ENCODE data around the gene FAM209A.
"Not testable (repeated sequence)": the region's sequence is repeated elsewhere in the genome, so short reads cannot be mapped to it uniquely, and the experiment has no call there.

Gene FAM209A, protein sequence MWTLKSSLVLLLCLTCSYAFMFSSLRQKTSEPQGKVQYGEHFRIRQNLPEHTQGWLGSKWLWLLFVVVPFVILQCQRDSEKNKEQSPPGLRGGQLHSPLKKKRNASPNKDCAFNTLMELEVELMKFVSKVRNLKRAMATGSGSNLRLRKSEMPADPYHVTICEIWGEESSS

GRCh38 chr20:56524444-56524843 lies at the start of gene FAM209A:
FAM209A (plus strand) TSS chr20:56524744; CDS start chr20:56524809, 65 bp downstream.
- not testable (repeated sequence) for DNase-seq

- DNase-seq: peak; percentile 23
Observed at GRCh38 chr20:56483970-56484369, 40.6 kb upstream of the FAM209A start.

DNA sequence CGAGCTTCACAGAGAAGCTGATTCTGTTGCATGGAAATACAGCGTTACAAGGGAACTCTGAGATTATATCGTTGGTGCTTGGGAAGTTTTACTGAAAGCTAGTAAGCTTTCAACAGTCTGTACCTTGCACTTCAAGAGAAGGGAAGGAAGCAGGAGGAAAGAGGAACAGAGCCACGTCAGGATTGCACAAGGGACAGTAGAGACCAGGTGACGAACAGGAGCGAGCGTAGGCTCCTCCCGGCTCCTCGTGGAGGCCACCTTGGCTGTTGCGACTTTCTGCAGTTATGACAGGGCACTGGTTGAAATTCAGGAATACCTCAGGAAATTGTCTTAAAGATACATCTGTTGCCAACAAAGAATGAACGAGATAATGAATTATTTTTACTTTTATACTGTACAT lies 37.3 kb upstream of the FAM209A start:
- DNase-seq: no peak

GRCh38 chr20:56488566-56488965 lies 36.0 kb upstream of the FAM209A start:
- DNase-seq: no peak

DNA sequence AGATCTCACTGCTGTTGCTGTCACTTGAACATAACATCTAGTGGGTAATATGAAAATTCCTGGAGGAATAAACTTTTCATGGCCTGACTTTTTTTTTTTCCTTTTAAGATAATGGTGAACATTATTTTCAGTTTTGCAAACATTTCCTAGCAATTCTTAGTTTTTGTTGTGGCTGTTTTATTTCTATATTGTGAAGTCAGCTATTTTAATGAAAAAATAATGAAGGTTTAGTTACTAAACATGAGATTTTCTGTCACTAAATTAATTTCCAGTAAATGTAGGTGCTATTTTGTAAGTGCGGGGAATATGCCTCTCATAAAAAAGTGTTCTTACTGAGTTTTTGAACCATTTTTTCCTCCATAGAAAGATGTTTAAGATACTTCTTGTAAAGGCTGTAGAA lies 23.4 kb upstream of the FAM209A start:
- no peak for DNase-seq

DNA sequence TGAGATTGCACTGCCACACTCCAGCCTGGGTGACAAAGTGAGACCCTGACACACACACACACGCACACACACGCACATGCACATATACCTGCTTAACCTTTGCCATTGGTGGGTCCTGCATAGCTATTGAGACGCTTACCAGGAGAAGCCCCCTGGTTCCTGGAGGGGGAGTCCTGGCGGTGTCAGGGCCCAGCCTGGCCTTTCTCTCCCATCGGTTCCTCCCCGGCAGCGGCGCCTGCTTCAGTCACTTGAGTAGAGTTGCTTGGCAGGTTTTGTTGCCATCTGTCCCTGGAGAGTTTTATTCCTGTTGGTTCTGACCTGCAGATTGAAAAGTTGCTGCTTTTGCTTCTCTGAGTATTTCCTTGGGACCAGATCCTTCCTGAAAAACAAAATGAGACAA lies 20.6 kb upstream of the FAM209A start:
- DNase-seq: no peak

DNA sequence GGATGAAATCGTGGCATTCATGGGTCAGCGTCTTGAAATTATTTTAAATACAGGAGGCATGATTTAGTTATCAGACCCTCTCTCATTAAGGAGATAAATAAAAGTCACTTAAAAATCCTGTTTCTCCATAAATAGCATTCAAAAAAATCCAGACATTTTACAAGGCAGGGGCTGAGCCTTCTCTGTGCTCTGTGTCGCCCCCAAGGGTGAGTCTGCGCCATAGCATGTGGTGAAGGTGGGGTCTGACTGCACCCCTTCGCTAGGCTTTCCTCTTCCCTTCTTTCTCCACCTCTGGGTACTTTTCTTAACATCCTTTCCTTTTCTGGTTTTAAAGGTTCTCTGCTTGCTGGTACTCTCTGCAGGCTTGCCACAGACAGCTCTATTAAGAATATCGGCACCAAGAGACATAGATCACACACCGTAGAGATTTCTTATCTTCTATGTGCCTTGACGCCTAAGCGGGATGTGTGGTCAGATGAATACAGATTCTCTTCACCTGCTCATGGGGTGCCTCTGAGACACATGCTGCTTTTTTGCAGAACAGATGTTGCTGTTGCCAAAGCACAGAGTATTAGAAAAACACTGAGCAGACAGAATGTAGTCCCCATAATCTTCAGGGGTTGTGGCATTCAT lies 20.1 kb upstream of the FAM209A start:
- peak; percentile 17 for DNase-seq

DNA sequence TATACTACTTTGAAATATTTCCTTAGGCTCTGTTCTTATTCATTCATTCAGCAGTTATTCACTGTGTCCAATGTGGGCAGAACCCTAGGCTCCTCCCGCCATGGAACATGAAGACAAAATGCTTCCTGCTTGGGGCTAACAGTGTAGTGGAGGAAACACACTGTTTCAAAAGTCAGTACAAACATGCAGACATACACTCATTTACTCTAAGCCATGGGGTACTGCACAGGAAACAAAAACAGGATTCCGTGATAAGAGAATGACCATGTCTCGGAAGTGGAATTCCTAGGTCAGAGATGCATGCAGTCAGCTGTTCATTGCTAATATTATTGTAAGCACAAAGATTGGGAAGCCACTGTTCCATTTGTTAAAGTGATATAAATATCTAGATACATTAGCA lies 18.4 kb upstream of the FAM209A start:
- no peak for DNase-seq

DNA sequence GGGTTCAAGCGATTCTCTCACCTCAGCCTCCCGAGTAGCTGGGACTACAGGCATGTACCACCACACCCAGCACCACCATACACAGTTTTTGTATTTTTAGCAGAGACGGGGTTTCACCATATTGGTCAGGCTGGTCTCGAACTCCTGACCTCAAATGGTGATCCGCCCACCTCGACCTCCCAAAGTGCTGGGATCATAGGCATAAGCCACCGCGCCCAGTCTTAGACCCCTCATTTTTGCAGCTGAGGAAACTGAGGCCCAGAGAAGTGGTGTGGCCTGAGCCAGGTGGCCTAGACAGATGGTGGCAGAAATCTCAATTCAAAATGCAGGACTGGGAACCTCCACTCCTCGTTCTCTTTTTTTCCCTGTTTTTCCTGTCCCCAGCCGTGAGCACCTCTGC lies 12.6 kb upstream of the FAM209A start:
- DNase-seq: no peak

GRCh38 chr20:56513161-56514150 lies 11.1 kb upstream of the FAM209A start:
- DNase-seq: no peak

DNA sequence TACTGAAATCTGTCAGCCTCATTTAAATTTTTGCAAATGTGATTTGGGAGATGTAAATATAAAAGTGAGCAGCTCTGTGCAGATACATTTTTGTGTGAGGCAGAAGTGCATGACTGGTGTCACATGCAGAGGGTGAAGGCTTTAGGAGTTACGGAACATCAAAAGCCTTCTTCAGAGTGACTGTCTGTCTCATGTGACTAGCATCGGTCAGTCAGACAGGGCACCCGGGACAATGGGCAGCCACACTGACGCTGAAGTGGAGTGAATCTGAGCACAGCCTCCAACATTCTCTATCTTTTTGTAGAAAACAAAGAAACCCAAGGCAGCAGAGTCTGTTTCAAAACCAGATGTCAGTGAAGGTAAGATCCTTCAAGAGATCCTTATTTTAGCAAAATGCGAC lies 7.9 kb upstream of the FAM209A start:
- DNase-seq: no peak

- no peak for DNase-seq
Observed at GRCh38 chr20:56517211-56517610, 7.3 kb upstream of the FAM209A start.

DNA sequence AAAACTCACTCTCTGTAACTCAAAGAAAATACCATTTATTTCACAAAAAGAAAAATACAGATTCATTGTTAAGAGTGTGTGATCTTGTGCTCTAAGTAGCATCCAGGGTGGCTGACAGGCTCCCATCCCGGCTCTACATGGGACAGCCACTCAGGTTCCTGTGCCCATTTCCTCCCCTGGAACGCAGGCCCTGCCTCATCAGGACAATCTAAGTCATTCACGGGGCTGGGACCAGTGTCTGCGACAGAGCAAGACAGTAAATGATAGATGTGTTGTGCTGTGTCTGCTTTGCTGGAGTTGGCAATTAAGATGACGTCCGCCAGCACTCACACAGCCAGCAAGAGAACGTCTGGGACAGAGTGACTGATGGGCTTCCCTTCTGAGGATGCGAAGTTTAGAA lies 6.9 kb upstream of the FAM209A start:
- DNase-seq: no peak

GRCh38 chr20:56518126-56518525 lies 6.4 kb upstream of the FAM209A start:
- no peak for DNase-seq

DNA sequence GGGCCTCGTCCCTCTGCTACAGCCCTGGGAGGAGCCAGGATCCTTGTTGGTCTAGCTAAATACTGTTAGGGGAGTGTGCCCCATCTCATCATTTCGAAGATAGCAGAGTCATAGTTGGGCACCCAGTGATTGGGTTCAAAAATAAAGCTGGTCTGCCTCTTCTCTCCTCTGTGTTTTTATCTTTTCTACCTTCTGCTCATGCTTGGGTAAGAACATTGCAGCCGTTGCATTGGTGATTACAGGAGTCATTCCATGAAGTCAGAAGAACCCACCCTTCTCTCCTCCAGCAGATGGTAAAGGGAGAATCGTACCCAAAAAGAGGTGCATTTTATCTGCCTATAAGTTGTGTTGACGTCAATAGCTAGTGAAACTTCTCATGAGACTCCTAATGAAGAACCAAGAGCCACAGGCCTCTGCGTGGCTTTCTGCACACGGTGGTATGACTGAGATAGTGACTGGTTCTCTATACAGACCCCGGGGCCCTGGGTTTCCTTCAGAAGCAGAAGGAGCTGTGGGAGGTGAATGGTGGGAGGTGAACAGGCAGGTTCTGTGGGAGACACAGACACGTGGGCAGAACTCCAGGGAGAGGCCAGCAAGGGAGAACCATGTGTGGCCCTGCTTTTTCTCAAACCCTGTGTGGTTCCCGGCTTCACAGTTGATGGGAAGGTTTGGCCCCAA lies 5.7 kb upstream of the FAM209A start:
- no peak for DNase-seq

DNA sequence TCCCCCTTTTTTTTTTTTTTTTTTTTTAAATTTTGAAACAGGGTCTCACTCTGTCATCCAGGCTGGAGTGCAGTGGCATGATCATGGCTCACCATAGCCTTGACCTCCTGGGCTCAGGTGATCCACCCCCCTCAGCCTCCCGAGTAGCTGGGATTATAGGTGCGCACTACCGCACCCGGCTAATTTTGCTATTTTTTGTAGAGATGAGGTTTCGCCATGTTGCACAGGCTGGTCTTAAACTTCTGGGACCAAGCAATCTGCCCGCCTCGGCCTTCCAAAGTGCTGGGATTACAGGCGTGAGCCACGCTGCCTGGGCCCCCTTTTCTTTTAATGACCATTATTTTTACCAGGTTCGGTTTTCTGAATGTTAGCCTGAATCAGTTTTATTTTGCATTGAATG lies 5.0 kb upstream of the FAM209A start:
- no peak for DNase-seq

DNA sequence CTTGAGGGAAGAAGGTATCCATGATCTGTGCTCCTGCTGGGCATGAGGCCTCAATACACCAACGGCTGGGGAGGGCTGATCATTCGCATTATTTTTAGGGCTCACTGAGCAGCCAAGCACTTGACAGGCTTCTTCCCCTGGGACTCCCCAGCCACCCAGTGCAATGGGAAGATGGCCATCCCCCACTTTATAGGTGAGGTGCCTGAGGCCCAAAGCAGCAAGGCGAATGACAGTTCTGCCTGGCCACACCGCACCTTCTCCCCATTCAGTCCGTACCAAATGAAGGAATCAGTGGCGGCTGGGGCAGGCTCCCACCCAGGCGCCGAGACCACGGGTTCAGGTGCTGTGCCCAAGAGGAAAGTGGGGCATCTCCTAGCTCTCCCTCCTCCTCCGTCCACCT lies 4.4 kb upstream of the FAM209A start:
- DNase-seq: no peak

DNA sequence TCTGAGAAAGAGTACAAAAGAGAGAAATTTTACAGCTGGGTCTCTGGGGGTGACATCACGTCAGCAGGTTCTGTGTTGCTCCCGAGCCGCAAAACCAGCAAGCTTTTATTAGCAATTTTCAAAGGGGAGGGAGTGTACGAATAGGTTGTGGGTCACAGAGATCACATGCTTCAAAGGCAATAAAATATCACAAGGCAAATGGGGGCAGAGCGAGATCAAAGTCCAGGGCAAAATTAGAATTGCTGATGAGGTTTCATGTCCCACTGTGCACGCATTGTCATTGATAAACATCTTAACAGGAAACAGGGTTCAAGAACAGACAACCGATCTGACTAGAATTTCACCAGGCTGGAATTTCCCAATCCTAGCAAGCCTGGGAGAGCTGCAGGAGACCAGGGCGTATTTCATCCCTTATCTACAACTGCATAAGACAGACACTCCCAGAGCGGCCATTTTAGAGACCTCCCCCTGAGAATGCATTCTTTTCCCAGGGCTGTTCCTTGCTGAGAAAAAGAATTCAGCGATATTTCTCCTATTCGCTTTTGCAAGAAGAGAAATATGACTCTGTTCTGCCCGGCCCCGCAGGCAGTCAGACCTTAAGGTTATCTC lies 3.7 kb upstream of the FAM209A start:
- DNase-seq: peak; percentile 5

DNA sequence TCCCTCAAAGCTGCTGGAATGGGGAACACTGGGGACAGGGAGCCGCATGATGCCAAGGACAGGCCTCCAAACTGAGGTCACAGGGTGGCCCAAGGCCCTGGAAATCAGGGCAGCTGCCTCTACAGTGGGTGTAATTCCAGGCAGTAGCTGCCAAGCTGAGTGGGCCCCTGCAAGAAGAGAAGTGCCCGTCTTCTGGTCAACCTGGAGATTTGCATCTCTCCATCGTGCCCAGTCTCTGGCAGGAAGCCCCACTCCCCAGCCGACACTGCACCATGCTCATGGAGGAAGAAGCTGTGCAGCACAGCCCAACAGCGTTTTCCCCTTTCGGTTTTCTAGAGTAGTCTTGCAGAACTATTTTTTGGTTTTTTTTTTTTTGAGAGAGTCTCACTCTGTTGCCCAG lies 2.2 kb upstream of the FAM209A start:
- no peak for DNase-seq

- no peak for DNase-seq
Observed at GRCh38 chr20:56527521-56527920, 3.0 kb downstream of the FAM209A start.

GRCh38 chr20:56532946-56533345 lies 8.4 kb downstream of the FAM209A start, which contains the start of gene FAM209B:
FAM209B (plus strand) TSS chr20:56533246; CDS start chr20:56533342, 96 bp downstream.
- DNase-seq: not testable (repeated sequence)

DNA sequence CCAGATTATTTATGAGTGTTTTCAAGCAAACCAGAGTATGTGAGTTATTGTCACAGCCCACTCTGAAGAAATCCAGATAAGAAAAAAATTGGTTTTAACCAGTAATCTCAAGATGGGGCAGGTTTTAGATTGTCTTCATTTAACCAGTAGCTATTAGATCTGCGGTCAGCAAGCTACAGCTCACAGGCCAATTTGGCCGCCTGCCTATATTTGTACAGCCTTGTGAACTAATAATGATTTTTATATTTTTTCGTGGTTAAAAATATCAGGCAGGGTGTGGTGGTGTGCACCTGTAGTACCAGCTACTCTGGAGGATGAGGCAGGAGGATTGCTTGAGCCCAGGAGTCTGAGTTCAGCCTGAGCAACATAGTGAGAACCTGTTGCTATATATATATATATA lies 13.5 kb downstream of the FAM209A start:
- DNase-seq: no peak

DNA sequence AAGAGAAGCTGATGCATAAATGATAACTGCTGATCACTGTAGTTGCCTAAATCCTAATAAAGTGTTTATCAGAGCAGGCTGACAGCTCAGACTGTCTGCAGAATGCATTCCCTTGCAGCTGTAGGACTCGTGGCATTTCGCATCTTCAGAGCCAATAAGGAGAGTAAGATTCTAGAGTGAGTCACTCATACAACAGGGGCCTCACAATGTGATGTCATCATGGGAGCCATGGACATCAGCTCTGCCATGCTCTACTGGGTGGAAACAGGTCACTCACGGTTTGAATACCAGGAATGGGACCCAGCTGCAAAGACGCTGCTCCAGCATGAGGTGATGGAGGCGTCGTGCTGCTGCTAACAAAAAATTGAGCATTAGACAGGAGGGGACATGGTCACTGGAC lies 15.9 kb downstream of the FAM209A start:
- no peak for DNase-seq
